ENCODE measurements around the gene PXK.

GRCh38 chr3:58434168-58434504 is 101.4 kb downstream of the PXK start:
- no peak for TF ChIP-seq CTCF (optimal IDR thresholded peaks at IDR 0.05 in 1 of 3, IDR thresholded peaks at IDR 0.05 in 1 of 3, conservative IDR thresholded peaks at IDR 0.05 in 1 of 3; ENCODE audit: extremely low read depth in 1 of 3, insufficient read depth in 2 of 3, low read length in 3 of 3)
- TF ChIP-seq EZH2 (IDR thresholded peaks at IDR 0.05; ENCODE audit: low read length): no peak

Data from keratinocyte (primary cell).